Panc1 (cell line): Measurements from ENCODE around the gene SEL1L2. TPM values are rescaled to one million over a fixed set of nuclear protein-coding genes. Genes with fewer than 3 reads are reported as not detected.

Source experiments
- ATAC-seq: fragments of 200-7000 bp; cut with Tn5 transposase; 2 replicates; pipeline ENCODE4 v1.9.1; 2020; ENCODE audit warnings: mild to moderate bottlenecking, moderate library complexity
- BruUV-seq: library from RNA; stranded (reverse); fragments of 400-500 nt; replicated peaks from 2 replicates; lab custom pipeline; 2021; lab: Mats Ljungman, UMichigan
- CTCF ChIA-PET: fragments of 300-600 bp; sonication (Branson Sonifier 250); formaldehyde crosslinking; loops from one replicate; lab custom pipeline; 2022; ENCODE audit warnings: antibody characterized with exemption; lab: Charles Lee
- POLR2A ChIA-PET: fragments of 300-600 bp; sonication (Branson Sonifier 250); formaldehyde crosslinking; loops from one replicate; lab custom pipeline; 2022; ENCODE audit warnings: antibody characterized with exemption; lab: Charles Lee
- DNase-seq: peaks from one replicate; pipeline ENCODE4 v3.0.0-alpha.2; 2010; ENCODE audit warnings: low read depth, low spot score
- H3K27ac ChIP-seq: 2 replicates; pipeline ENCODE4 v1.5.1; 2011; ENCODE audit warnings: mild to moderate bottlenecking, low read length, inconsistent platforms
- H3K27me3 ChIP-seq: fragments of 200-500 bp; sonication (Bioruptor generic); 2 replicates; pipeline ENCODE4 v1.6.0; 2014; ENCODE audit warnings: low read length, inconsistent platforms; ENCODE audit not compliant: control insufficient read depth, insufficient read depth
- H3K36me3 ChIP-seq: fragments of 200-500 bp; sonication (Bioruptor generic); 2 replicates; pipeline ENCODE4 v1.5.1; 2014; ENCODE audit warnings: inconsistent platforms, mild to moderate bottlenecking, low read length, moderate library complexity; ENCODE audit not compliant: control insufficient read depth, insufficient read depth
- H3K4me1 ChIP-seq: 2 replicates; pipeline ENCODE4 v1.5.1; 2011; ENCODE audit warnings: inconsistent platforms, mild to moderate bottlenecking, low read length, moderate library complexity; ENCODE audit not compliant: control insufficient read depth, insufficient read depth
- H3K4me3 ChIP-seq, 2 experiments: 2 replicates each; pipeline ENCODE4 v1.5.1; 2011 to 2012; ENCODE audit warnings: low read depth in 2 of 2, low read length in 2 of 2, mild to moderate bottlenecking in 2 of 2, inconsistent platforms in 1 of 2, moderate library complexity in 1 of 2
- H3K9me3 ChIP-seq: fragments of 200-500 bp; sonication (Bioruptor generic); 2 replicates; pipeline ENCODE4 v1.5.1; 2014; ENCODE audit warnings: low read depth, mild to moderate bottlenecking, inconsistent platforms, low read length, moderate library complexity; ENCODE audit not compliant: control insufficient read depth, insufficient read depth
- CTCF ChIP-seq: fragments of 450-650 bp; IDR thresholded peaks from 2 replicates; pipeline ENCODE4 v1.5.1; 2017; ENCODE audit warnings: mild to moderate bottlenecking
- POLR2AphosphoS5 ChIP-seq: IDR thresholded peaks from 2 replicates; pipeline ENCODE4 v1.6.1; 2012; ENCODE audit warnings: mild to moderate bottlenecking, low read depth, low read length, moderate library complexity
- REST ChIP-seq, 2 experiments: IDR thresholded peaks; 2 replicates each; pipeline ENCODE4 v1.6.1; 2011 to 2012; ENCODE audit warnings: low read depth in 2 of 2, control low read depth in 1 of 2, low read length in 1 of 2, mild to moderate bottlenecking in 1 of 2, moderate library complexity in 1 of 2; ENCODE audit not compliant: insufficient read depth in 1 of 2
- SIN3A ChIP-seq: IDR thresholded peaks from 2 replicates; pipeline ENCODE4 v1.6.1; 2012; ENCODE audit warnings: low read depth, mild to moderate bottlenecking, low read length, moderate library complexity, borderline replicate concordance; ENCODE audit not compliant: insufficient read depth
- TCF7L2 ChIP-seq: IDR thresholded peaks from 2 replicates; pipeline ENCODE4 v1.6.1; 2011; ENCODE audit warnings: mild to moderate bottlenecking, low read depth, low read length, inconsistent platforms
- in situ Hi-C: cut with HindIII; loops from 2 replicates; pipeline ENCODE4 v1.10.0; 2016; ENCODE audit warnings: low sequenced_read_pairs, low pct_unique_long_range_greater_than_20kb
- intact Hi-C: fragments of 100-400 bp; cut with micrococcal nuclease; formaldehyde crosslinking; loops from one replicate; pipeline ENCODE4 v1.10.0; 2022; ENCODE audit not compliant: unreplicated experiment
- total RNA-seq: library from RNA; stranded (reverse); gene quantifications from one replicate; pipeline ENCODE4 v1.2.1, GENCODE V29; 2021; ENCODE audit not compliant: unreplicated experiment

The SEL1L2 gene
- total RNA-seq, 1 experiment from 2014 or later = not detected

- Histone ChIP-seq H3K36me3 (no peaks in the 10 kb centered on the region), H3K4me3 (no peak overlapping the region), H3K9me3 (no peaks in the 10 kb centered on the region), H3K4me1 (no peaks in the 10 kb centered on the region), H3K27me3 (peaks cover 2% of the 10 kb centered on the region; the same call in 1 of the 2 replicates), H3K27ac (no peak overlapping the region)
- no peak for TF ChIP-seq REST (IDR thresholded peaks at IDR 0.05; ENCODE audit: insufficient read depth in 1 of 2, low read depth in 2 of 2, low read length in 1 of 2)
- TF ChIP-seq POLR2AphosphoS5 = no peak
- no peak for TF ChIP-seq TCF7L2
- TF ChIP-seq CTCF = no peak
- TF ChIP-seq SIN3A = no peak
- no peak for DNase-seq
- ATAC-seq = no peak
- CTCF ChIA-PET = no interaction called here
- in situ Hi-C loops = no loop called here
- BruUV-seq = no TSS peak
- intact Hi-C loops = no loop called here
- POLR2A ChIA-PET = no interaction called here
Measured at GRCh38 chr20:13857304-13857703, 133.1 kb downstream of the SEL1L2 start.

- CTCF ChIA-PET = no interaction called here
- no peaks in the 10 kb centered on the region for H3K27me3 ChIP-seq
- intact Hi-C loops = no loop called here
- BruUV-seq = no TSS peak
- no peaks in the 10 kb centered on the region for H3K36me3 ChIP-seq
- no peaks in the 10 kb centered on the region for H3K4me1 ChIP-seq
- POLR2A ChIA-PET = no interaction called here
- H3K4me3 ChIP-seq = no peak overlapping the region
- no peak for ATAC-seq
- no peak for TF ChIP-seq TCF7L2
- TF ChIP-seq CTCF = no peak
- TF ChIP-seq SIN3A = no peak
- no peak for TF ChIP-seq POLR2AphosphoS5
- TF ChIP-seq REST (IDR thresholded peaks at IDR 0.05; ENCODE audit: insufficient read depth in 1 of 2, low read depth in 2 of 2, low read length in 1 of 2) = no peak
- in situ Hi-C loops = no loop called here
- H3K27ac ChIP-seq = no peak overlapping the region
- no peaks in the 10 kb centered on the region for H3K9me3 ChIP-seq
- no peak for DNase-seq
Measured at GRCh38 chr20:13856354-13856753, 134.1 kb downstream of the SEL1L2 start.
